Measurements from ENCODE around the gene SUPT3H. TPM values are rescaled to one million over a fixed set of nuclear protein-coding genes. Genes with fewer than 3 reads are reported as not detected.

The SUPT3H gene
- total RNA-seq, 6 experiments from 2014 or later = 5.6 to 8.2 (median 6.5) TPM

- 0 out of 2 replicates have a peak overlapping the region, but pooled peaks have one; percentile 11 for H3K4me3 Mint-ChIP-seq
- peak overlapping the region; percentile 40; the same call in 1 of the 2 replicates for H3K27ac Mint-ChIP-seq
- no peaks in the 10 kb centered on the region for H3K36me3 Mint-ChIP-seq (ENCODE audit: low read depth)
- H3K27me3 Mint-ChIP-seq (ENCODE audit: insufficient read depth) = no peaks in the 10 kb centered on the region
- H3K4me1 Mint-ChIP-seq (ENCODE audit: low read depth) = peaks cover 19% of the 10 kb centered on the region
- H3K9me3 Mint-ChIP-seq = no peaks in the 10 kb centered on the region
- TF ChIP-seq, protein P1, sequence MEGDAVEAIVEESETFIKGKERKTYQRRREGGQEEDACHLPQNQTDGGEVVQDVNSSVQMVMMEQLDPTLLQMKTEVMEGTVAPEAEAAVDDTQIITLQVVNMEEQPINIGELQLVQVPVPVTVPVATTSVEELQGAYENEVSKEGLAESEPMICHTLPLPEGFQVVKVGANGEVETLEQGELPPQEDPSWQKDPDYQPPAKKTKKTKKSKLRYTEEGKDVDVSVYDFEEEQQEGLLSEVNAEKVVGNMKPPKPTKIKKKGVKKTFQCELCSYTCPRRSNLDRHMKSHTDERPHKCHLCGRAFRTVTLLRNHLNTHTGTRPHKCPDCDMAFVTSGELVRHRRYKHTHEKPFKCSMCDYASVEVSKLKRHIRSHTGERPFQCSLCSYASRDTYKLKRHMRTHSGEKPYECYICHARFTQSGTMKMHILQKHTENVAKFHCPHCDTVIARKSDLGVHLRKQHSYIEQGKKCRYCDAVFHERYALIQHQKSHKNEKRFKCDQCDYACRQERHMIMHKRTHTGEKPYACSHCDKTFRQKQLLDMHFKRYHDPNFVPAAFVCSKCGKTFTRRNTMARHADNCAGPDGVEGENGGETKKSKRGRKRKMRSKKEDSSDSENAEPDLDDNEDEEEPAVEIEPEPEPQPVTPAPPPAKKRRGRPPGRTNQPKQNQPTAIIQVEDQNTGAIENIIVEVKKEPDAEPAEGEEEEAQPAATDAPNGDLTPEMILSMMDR (IDR thresholded peaks at IDR 0.05) = no peak
- peak; percentile 16 for DNase-seq
Measured at GRCh38 chr6:44925100-44925739, 452.5 kb downstream of the SUPT3H start.

GRCh38 chr6:44923444-44923843 lies 454.3 kb downstream of the SUPT3H start:
- TF ChIP-seq, protein P1 (IDR thresholded peaks at IDR 0.05) = no peak
- no peak for DNase-seq
- H3K4me3 Mint-ChIP-seq = no peak overlapping the region
- H3K27ac Mint-ChIP-seq = no peak overlapping the region
- H3K36me3 Mint-ChIP-seq (ENCODE audit: low read depth) = no peaks in the 10 kb centered on the region
- H3K27me3 Mint-ChIP-seq (ENCODE audit: insufficient read depth) = no peaks in the 10 kb centered on the region
- H3K9me3 Mint-ChIP-seq = no peaks in the 10 kb centered on the region
- peaks cover 24% of the 10 kb centered on the region for H3K4me1 Mint-ChIP-seq (ENCODE audit: low read depth)

DNA sequence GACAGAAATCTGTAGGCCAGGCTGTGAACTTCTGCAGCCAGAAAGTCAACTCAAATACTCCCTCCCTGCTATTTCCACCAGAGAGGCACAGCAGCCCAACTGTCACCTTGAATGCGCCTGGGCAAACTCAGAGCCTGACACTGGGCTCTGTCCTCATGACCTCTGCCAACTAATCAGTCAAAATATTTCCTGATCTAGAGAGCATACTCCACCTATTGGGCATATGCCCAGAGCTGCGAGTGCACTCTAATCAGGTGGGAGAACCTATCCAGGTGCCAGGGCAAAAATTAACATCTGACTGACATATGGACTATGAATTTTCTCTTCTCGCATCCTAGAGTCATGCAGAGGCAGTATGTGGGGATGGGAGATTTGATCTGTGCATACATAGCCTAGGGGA lies 455.9 kb downstream of the SUPT3H start:
- TF ChIP-seq, protein P1 (IDR thresholded peaks at IDR 0.05) = no peak
- no peak overlapping the region for H3K4me3 Mint-ChIP-seq
- peaks cover 24% of the 10 kb centered on the region for H3K4me1 Mint-ChIP-seq (ENCODE audit: low read depth)
- no peaks in the 10 kb centered on the region for H3K36me3 Mint-ChIP-seq (ENCODE audit: low read depth)
- H3K27me3 Mint-ChIP-seq (ENCODE audit: insufficient read depth) = no peaks in the 10 kb centered on the region
- no peak for DNase-seq
- no peaks in the 10 kb centered on the region for H3K9me3 Mint-ChIP-seq
- H3K27ac Mint-ChIP-seq = no peak overlapping the region

- no peak for DNase-seq
- Mint-ChIP-seq H3K4me3 (no peak overlapping the region), H3K27ac (no peak overlapping the region), H3K36me3 (ENCODE audit: low read depth) (no peaks in the 10 kb centered on the region), H3K4me1 (ENCODE audit: low read depth) (peaks cover 24% of the 10 kb centered on the region), H3K27me3 (ENCODE audit: insufficient read depth) (no peaks in the 10 kb centered on the region), H3K9me3 (no peaks in the 10 kb centered on the region)
- TF ChIP-seq, protein P1 (IDR thresholded peaks at IDR 0.05) = no peak
Measured at GRCh38 chr6:44920952-44921491, 456.7 kb downstream of the SUPT3H start.

GRCh38 chr6:44918671-44919296 lies 458.9 kb downstream of the SUPT3H start:
- no peak for DNase-seq
- H3K36me3 Mint-ChIP-seq (ENCODE audit: low read depth) = no peaks in the 10 kb centered on the region

More at GRCh38 chr6:44918671-44919296, 458.9 kb downstream of the SUPT3H start:
- TF ChIP-seq, protein P1 (IDR thresholded peaks at IDR 0.05) = no peak
- Mint-ChIP-seq H3K27me3 (ENCODE audit: insufficient read depth) (no peaks in the 10 kb centered on the region), H3K27ac (no peak overlapping the region), H3K4me1 (ENCODE audit: low read depth) (peaks cover 13% of the 10 kb centered on the region; the same call in 1 of the 2 replicates), H3K4me3 (no peak overlapping the region), H3K9me3 (no peaks in the 10 kb centered on the region)
